GM19023 (cell line): Measurements from ENCODE around the gene PAX4.
"Not testable (repeated sequence)": the region's sequence is repeated elsewhere in the genome, so short reads cannot be mapped to it uniquely, and the experiment has no call there.

ENCODE experiments used
- ATAC-seq: cut with Tn5 transposase; IDR thresholded peaks from one replicate; pipeline ENCODE4 v1.9.1; 2021; ENCODE audit warnings: mild to moderate bottlenecking, moderate library complexity; ENCODE audit not compliant: unreplicated experiment

PAX4 gene

DNA sequence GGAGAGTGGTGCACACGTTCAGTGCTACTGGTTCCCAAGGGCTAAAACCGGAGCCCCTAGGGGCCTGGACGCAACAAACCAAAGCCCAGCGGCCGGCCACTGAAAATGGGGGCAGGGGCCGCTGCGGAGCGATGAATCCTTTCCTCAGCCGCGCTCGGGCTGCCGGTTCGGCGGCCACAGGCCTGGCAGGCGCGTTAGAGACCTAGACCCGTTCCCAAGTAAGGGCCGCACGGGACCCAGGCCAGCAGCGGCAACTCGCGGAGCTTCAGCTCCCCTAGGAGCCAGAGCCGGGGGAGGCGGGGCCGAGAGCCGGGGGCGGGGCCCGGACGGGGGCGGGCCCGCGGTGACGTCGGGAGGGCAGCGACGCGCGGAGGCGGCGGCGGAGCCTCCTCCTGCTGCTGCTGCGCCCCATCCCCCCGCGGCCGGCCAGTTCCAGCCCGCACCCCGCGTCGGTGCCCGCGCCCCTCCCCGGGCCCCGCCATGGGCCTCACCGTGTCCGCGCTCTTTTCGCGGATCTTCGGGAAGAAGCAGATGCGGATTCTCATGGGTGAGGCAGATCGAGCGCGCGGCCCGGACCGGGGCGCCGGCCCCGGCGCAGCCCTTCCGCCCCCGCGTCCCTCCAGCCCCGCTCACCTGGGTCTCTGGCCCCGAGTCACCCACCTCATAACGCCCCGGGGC is 29.8 kb downstream of the PAX4 start, which contains the start of gene ARF5:
Gene ARF5 (plus strand): TSS at position 393 of the 678 bp plus-strand sequence. CDS start 88 bp downstream, at position 481.
- peak; percentile 78 for ATAC-seq

- ATAC-seq: no peak
These were observed 30.3 kb downstream of the PAX4 start for GRCh38 chr7:127587663-127588018.

- ATAC-seq: no peak
These were observed 31.6 kb downstream of the PAX4 start for GRCh38 chr7:127586346-127586745.

- peak; percentile 73 for ATAC-seq
These were observed 32.6 kb downstream of the PAX4 start, which contains the start of gene GCC1 for GRCh38 chr7:127585044-127585953. TSS of gene GCC1 (minus strand) at chr7:127585596. CDS start at chr7:127585182, 414 bp downstream.

- no peak for ATAC-seq
These were observed 33.3 kb downstream of the PAX4 start for GRCh38 chr7:127584648-127585043.

DNA sequence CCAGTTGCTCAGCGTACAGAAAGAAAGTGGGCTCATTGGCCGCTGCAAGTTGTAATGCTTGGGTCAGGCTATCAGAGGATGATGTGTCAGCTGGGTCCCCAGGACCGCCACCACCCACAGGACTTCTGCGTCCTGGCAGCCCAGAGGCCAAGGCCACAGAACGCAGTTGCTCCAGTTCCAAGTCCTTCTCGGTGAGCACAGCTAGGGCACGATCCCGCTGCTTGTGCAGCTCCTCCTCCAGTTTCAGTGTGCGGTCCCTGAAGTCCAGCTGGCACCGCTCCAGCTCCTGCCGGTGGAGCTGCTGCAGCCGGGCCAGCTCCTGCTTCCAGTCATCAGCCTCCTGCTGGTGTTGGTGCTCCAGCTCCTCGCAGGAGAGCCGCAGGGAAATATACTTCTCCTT is 35.6 kb downstream of the PAX4 start:
- ATAC-seq: no peak

DNA sequence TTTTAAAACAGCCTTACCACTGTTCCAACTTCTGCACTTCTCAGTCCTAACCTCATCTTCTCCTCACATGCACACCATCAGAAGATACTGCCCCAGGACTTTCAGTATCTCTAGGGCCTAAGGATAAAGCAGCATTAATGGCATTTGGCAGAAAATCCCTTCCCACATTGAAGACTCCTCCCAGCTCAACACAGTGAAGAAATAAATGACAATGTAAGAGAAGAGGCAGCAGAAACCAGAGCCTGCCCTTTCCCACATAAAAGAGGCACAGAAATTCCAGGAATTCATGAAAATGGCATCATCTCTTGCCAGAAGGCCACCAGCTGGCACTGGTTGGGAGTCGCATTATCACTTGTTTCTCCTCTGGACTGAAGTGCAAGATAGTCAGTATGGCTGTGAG is 36.2 kb downstream of the PAX4 start:
- ATAC-seq: no peak

GRCh38 chr7:127580612-127581011 is 37.3 kb downstream of the PAX4 start:
- ATAC-seq: no peak

- ATAC-seq: no peak
These were observed 39.1 kb downstream of the PAX4 start for GRCh38 chr7:127578711-127579275.

- ATAC-seq: no peak
These were observed 39.8 kb downstream of the PAX4 start for GRCh38 chr7:127578036-127578684.

- ATAC-seq: no peak
These were observed 46.0 kb downstream of the PAX4 start for GRCh38 chr7:127571741-127572505.

DNA sequence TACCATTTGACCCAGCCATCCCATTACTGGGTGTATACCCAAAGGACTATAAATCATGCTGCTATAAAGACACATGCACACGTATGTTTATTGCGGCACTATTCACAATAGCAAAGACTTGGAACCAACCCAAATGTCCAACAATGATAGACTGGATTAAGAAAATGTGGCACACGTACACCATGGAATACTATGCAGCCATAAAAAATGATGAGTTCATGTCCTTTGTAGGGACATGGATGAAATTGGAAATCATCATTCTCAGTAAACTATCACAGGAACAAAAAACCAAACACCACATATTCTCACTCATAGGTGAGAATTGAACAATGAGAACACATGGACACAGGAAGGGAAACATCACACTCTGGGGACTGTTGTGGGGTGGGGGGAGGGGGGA is 49.9 kb downstream of the PAX4 start:
- not testable (repeated sequence) for ATAC-seq

- ATAC-seq: no peak
These were observed 51.7 kb downstream of the PAX4 start for GRCh38 chr7:127566242-127566641.
